Astrocyte of the cerebellum (primary cell): ENCODE results near the gene KAT8.
"Not testable (repeated sequence)": the region's sequence is repeated elsewhere in the genome, so short reads cannot be mapped to it uniquely, and the experiment has no call there.

Experiments used
- DNase-seq: peaks from one replicate; pipeline ENCODE4 v3.0.0-alpha.2; 2011; ENCODE audit warnings: low read depth
- H3K4me3 ChIP-seq: 2 replicates; pipeline ENCODE4 v1.5.1; 2011; ENCODE audit warnings: mild to moderate bottlenecking, low read depth, low read length, moderate library complexity
- CTCF ChIP-seq: IDR thresholded peaks from 2 replicates; pipeline ENCODE4 v1.5.1; 2012; ENCODE audit warnings: low read length, low read depth, moderate library complexity, mild to moderate bottlenecking; ENCODE audit errors: missing control alignments
- in situ Hi-C: cut with HindIII; loops from 2 replicates; pipeline ENCODE4 v1.10.0; 2017; ENCODE audit warnings: low sequenced_read_pairs

Gene KAT8

GRCh38 chr16:31142109-31143010, 24.9 kb downstream of the KAT8 start:
- peak; percentile 95 for DNase-seq
- peak overlapping the region; percentile 36 for H3K4me3 ChIP-seq
- TF ChIP-seq CTCF, result peak; percentile 89
- in situ Hi-C loops, result no loop called here

GRCh38 chr16:31143011-31143693, 25.7 kb downstream of the KAT8 start:
- in situ Hi-C loops, result no loop called here
- H3K4me3 ChIP-seq, result peak overlapping the region; percentile 36
- no peak for TF ChIP-seq CTCF

GRCh38 chr16:31143694-31144148, 26.3 kb downstream of the KAT8 start:
- no peak overlapping the region for H3K4me3 ChIP-seq
- in situ Hi-C loops, result no loop called here
- no peak for TF ChIP-seq CTCF
- no peak for DNase-seq

More at GRCh38 chr16:31143011-31143693, 25.7 kb downstream of the KAT8 start:
- DNase-seq, result no peak

- in situ Hi-C loops, DNase-seq, H3K4me3 ChIP-seq: not testable (repeated sequence)
Observed at GRCh38 chr16:31144418-31144817, 27.0 kb downstream of the KAT8 start.

GRCh38 chr16:31145398-31145990, 28.0 kb downstream of the KAT8 start:
- TF ChIP-seq CTCF, result no peak
- DNase-seq, result no peak
- no peak overlapping the region for H3K4me3 ChIP-seq
- in situ Hi-C loops, result no loop called here

GRCh38 chr16:31147574-31147973, 30.1 kb downstream of the KAT8 start:
- no peak for DNase-seq
- no peak overlapping the region for H3K4me3 ChIP-seq
- no peak for TF ChIP-seq CTCF
- in situ Hi-C loops, result no loop called here

- in situ Hi-C loops, result no loop called here
- H3K4me3 ChIP-seq, result no peak overlapping the region
- DNase-seq, result no peak
- no peak for TF ChIP-seq CTCF
Observed at GRCh38 chr16:31148281-31148728, 30.8 kb downstream of the KAT8 start.
